Prostate gland (tissue), 2 donors: ENCODE results near the gene BMPER. TPM values are rescaled to one million over a fixed set of nuclear protein-coding genes. Genes with fewer than 3 reads are reported as not detected.

Source experiments
- DNase-seq: peaks from one replicate; pipeline ENCODE4 v3.0.0-alpha.2; 2019; ENCODE audit warnings: low spot score
- H3K27ac ChIP-seq, 2 donors: fragments of 200-600 bp; sonication (generic); 2 replicates each; pipeline ENCODE4 v1.5.1; 2017 to 2019
- H3K27me3 ChIP-seq: fragments of 200-600 bp; sonication (generic); replicated peaks from 2 replicates; pipeline ENCODE4 v1.5.1; 2019; ENCODE audit not compliant: insufficient read depth
- H3K36me3 ChIP-seq, 2 donors: fragments of 200-600 bp; sonication (generic); 1 replicate in 1 of 2; 2 replicates in 1 of 2; pipeline versions ENCODE4 v1.5.1 to v1.8.1; 2017 to 2019
- H3K4me1 ChIP-seq: fragments of 200-600 bp; sonication (generic); replicated peaks from 2 replicates; pipeline ENCODE4 v1.5.1; 2019
- H3K4me3 ChIP-seq, 2 donors: fragments of 200-600 bp; sonication (generic); 2 replicates each; pipeline ENCODE4 v1.5.1; 2017 to 2019
- H3K9me3 ChIP-seq: fragments of 200-600 bp; sonication (generic); 2 replicates; pipeline ENCODE4 v1.5.1; 2017
- CTCF ChIP-seq, 4 experiments: fragments of 200-600 bp in 2 of 4; fragments of 450-650 bp in 2 of 4; sonication (generic) in 2 of 4; IDR thresholded peaks; 1 replicate in 3 of 4; 2 replicates in 1 of 4; pipeline ENCODE4 v1.5.1; 2016 to 2019; ENCODE audit warnings: antibody characterized with exemption in 4 of 4, mild to moderate bottlenecking in 2 of 4, moderate library complexity in 2 of 4
- POLR2A ChIP-seq: fragments of 450-650 bp; IDR thresholded peaks from one replicate; pipeline ENCODE4 v1.6.1; 2016; ENCODE audit warnings: antibody characterized with exemption, mild to moderate bottlenecking
- POLR2AphosphoS5 ChIP-seq: sonication (generic); formaldehyde crosslinking; IDR thresholded peaks from one replicate; pipeline ENCODE4 v1.6.1; 2017; ENCODE audit warnings: antibody characterized with exemption
- WGBS: methylation state at CpG from one replicate; pipeline ENCODE4 v1.1.5; 2018; 5-methylcytosine and 5-hydroxymethylcytosine counted together
- intact Hi-C: fragments of 100-400 bp; cut with DNase I; formaldehyde crosslinking; loops from one replicate; pipeline ENCODE4 v1.14.2; 2022
- total RNA-seq, 2 donors: library from RNA; depleted of rRNA; stranded (reverse); fragments of >200 nt; gene quantifications; one replicate each; pipeline ENCODE4 v1.1.0, GENCODE V29; 2016

The BMPER gene
- total RNA-seq, 2 donors from 2014 or later, result 4.5 to 8.4 TPM

DNA sequence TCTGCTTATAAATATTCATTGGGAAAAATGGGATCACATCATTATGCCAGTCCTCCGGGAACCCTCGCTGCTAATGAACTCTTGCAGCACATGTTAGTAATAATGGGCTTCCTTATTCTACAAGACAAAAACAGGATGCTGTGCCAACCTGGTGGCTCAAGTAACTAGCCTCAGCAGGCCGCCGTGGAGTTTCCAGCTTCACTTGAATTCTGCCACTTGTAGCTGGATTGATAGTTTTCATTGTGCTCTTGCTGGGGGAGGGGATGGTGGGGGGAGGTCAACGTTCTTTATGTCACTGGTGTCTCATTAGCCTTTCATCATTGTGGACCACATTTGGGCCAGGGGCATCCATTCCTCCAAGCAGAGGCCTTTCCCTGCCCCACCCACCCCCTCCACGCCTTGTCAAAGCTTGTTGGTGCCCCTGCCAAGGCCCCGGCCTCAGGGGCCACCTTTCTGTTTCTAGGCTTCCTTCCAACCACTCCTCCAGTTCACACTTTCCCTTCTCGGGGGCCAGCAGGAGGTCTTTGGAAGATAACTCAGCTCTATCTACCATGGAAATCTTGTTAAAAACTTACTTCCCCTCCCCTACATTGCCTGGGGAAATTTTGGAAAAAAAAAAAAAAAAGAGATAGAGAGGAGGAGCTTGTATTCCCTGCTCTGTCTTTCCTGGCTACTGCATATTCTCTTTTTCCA lies 153.9 kb downstream of the BMPER start:
- no peak for TF ChIP-seq POLR2AphosphoS5
- TF ChIP-seq POLR2A, result no peak
- TF ChIP-seq CTCF (IDR thresholded peaks at IDR 0.05), result no peak
- intact Hi-C loops, result no loop called here
- Histone ChIP-seq H3K36me3 (no peaks in the 10 kb centered on the region), H3K4me1 (no peaks in the 10 kb centered on the region), H3K9me3 (no peaks in the 10 kb centered on the region), H3K4me3 (no peak overlapping the region), H3K27ac (no peak overlapping the region), H3K27me3 (no peaks in the 10 kb centered on the region)
- 16% methylated on average over 8 of the region's 8 CpGs for WGBS
- peak; percentile 52 for DNase-seq

DNA sequence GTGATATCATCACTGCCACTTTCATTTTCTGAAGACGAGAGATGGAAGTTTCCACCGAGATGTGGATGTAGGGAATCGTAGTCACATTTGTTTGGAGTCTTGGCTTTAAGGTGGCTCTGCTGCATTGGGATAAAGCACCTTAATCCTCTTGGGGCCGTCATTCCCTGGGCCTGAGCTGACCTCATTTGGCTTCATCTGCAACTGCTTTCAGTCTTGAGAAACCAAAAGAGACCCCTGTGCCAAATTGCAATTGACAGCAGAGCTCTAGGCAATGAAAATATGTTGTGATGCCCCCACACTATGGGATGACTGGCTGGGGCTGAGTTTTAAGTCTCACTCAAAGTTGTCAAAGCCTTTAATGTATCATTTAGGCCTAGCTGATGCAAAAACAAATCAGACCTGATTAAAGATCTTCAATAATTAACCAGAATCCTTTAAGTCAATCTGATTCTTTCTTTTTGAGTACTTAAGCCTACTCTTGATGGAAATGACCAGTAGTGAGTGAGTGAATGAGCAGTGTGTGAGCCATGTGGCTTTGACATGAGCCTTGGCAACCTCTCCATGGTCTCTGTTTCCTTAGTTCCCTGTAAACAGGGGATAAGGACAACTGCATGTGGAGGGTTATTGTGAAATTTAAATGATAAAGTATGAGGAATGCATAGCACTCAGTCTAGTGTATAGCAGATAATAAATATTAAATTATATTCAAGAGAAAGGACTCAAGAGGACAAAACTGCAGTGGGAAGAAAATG lies 155.0 kb downstream of the BMPER start:
- DNase-seq, result no peak
- WGBS, result 57% methylated on average over 4 of the region's 4 CpGs

GRCh38 chr7:34061149-34061548 lies 155.8 kb downstream of the BMPER start:
- H3K9me3 ChIP-seq, result no peaks in the 10 kb centered on the region
- WGBS, result 65% methylated on average over 2 of the region's 2 CpGs
- H3K27me3 ChIP-seq, result no peaks in the 10 kb centered on the region
- no peaks in the 10 kb centered on the region for H3K36me3 ChIP-seq
- H3K4me3 ChIP-seq, result no peak overlapping the region
- no peak overlapping the region for H3K27ac ChIP-seq
- intact Hi-C loops, result loop anchor here (5.0 kb wide), 1 partner anchor 79 kb away; no protein-coding TSS in a partner anchor
- H3K4me1 ChIP-seq, result peaks cover 3% of the 10 kb centered on the region
- no peak for TF ChIP-seq CTCF (IDR thresholded peaks at IDR 0.05)
- TF ChIP-seq POLR2AphosphoS5, result no peak
- TF ChIP-seq POLR2A, result no peak
- no peak for DNase-seq

More for the DNA sequence above, 155.0 kb downstream of the BMPER start:
- H3K4me3 ChIP-seq, result no peak overlapping the region
- no peak overlapping the region for H3K27ac ChIP-seq
- no peaks in the 10 kb centered on the region for H3K9me3 ChIP-seq
- no peak for TF ChIP-seq POLR2AphosphoS5
- no peak for TF ChIP-seq CTCF (IDR thresholded peaks at IDR 0.05)
- TF ChIP-seq POLR2A, result no peak
- no peaks in the 10 kb centered on the region for H3K27me3 ChIP-seq
- peaks cover 2% of the 10 kb centered on the region for H3K4me1 ChIP-seq
- H3K36me3 ChIP-seq, result no peaks in the 10 kb centered on the region
- intact Hi-C loops, result loop anchor here (5.0 kb wide), 1 partner anchor 78 kb away; no protein-coding TSS in a partner anchor

- no peaks in the 10 kb centered on the region for H3K9me3 ChIP-seq
- H3K27me3 ChIP-seq, result no peaks in the 10 kb centered on the region
- TF ChIP-seq POLR2A (no peak), POLR2AphosphoS5 (no peak), CTCF (IDR thresholded peaks at IDR 0.05) (no peak)
- DNase-seq, result no peak
- peaks cover 3% of the 10 kb centered on the region for H3K4me1 ChIP-seq
- H3K27ac ChIP-seq, result no peak overlapping the region
- WGBS, result 90% methylated on average over 4 of the region's 4 CpGs
- intact Hi-C loops, result loop anchor here (5.0 kb wide), 1 partner anchor 80 kb away; no protein-coding TSS in a partner anchor
- no peaks in the 10 kb centered on the region for H3K36me3 ChIP-seq
- H3K4me3 ChIP-seq, result no peak overlapping the region
These were observed 157.0 kb downstream of the BMPER start for GRCh38 chr7:34062341-34062740.
